ENCODE measurements around the gene RCC2. TPM values are rescaled to one million over a fixed set of nuclear protein-coding genes. Genes with fewer than 3 reads are reported as not detected.

The RCC2 gene
- total RNA-seq, 1 donor from 2014 or later = 65.8 TPM

DNA sequence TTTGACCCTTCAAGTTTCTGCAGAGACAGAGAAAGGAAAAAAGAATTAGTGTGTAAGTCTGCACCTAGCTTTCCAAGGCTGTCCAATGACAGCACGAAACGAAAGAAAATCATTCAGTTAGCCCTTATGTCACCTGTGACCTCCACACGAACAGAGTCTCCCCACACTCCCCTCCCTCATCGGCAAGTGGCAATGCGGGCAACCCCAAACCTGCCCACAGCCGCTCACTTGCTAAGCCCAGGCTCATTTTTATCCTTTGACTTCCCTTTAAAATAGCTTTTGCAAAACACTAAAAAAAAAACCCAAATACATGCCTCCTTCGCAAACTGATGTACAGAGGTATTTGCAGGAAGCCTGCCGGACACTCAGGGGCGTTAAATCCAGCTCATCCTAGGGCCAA is 10.3 kb downstream of the RCC2 start:
- H3K27me3 ChIP-seq (ENCODE audit: low read depth) = no peaks in the 10 kb centered on the region
- H3K36me3 ChIP-seq = peaks cover 65% of the 10 kb centered on the region
- DNase-seq (no peak), ATAC-seq (no peak)
- H3K4me3 ChIP-seq = no peak overlapping the region
- no peaks in the 10 kb centered on the region for H3K9me3 ChIP-seq
- no peak for TF ChIP-seq CTCF (IDR thresholded peaks at IDR 0.05)
- H3K4me1 ChIP-seq = peaks cover 13% of the 10 kb centered on the region
- no peak overlapping the region for H3K27ac ChIP-seq
- intact Hi-C loops (cut with DNase I) = no loop called here

- intact Hi-C loops (cut with DNase I) = no loop called here
- TF ChIP-seq CTCF (IDR thresholded peaks at IDR 0.05) = no peak
- peaks cover 13% of the 10 kb centered on the region for H3K4me1 ChIP-seq
- H3K4me3 ChIP-seq = no peak overlapping the region
- ATAC-seq (no peak), DNase-seq (no peak)
- H3K36me3 ChIP-seq = peaks cover 69% of the 10 kb centered on the region
- no peaks in the 10 kb centered on the region for H3K9me3 ChIP-seq
- H3K27me3 ChIP-seq (ENCODE audit: low read depth) = no peaks in the 10 kb centered on the region
- H3K27ac ChIP-seq = no peak overlapping the region
Measured at GRCh38 chr1:17427696-17428660, 11.5 kb downstream of the RCC2 start.

- H3K9me3 ChIP-seq = no peaks in the 10 kb centered on the region
- intact Hi-C loops (cut with DNase I) = no loop called here
- peaks cover 88% of the 10 kb centered on the region for H3K36me3 ChIP-seq
- no peak for TF ChIP-seq CTCF (IDR thresholded peaks at IDR 0.05)
- peaks cover 13% of the 10 kb centered on the region for H3K4me1 ChIP-seq
- DNase-seq (no peak), ATAC-seq (no peak)
- no peaks in the 10 kb centered on the region for H3K27me3 ChIP-seq (ENCODE audit: low read depth)
- no peak overlapping the region for H3K27ac ChIP-seq
- H3K4me3 ChIP-seq = no peak overlapping the region
Measured at GRCh38 chr1:17425806-17426600, 13.5 kb downstream of the RCC2 start.

DNA sequence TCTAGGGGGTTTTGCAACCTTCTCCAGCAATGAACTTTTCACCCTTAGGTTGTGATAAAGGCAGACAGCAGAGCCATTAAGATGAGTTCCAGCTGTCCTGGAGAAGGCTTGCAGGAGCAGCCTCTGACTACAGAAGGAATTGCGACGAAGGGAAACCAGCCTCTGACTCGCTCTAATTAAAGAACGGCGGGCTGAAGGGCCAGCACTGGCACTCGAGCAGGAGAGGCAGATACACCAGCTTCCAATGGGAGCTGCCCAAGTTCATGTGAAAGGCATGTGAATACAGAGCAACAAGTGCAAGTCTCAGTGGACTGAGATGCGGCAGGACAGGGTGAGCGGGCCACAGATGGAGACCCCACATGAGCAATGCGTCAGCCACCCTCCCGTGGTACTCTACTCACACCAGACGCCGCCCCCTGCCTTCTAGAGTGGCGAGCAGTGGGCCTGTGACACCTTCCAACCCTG is 15.7 kb downstream of the RCC2 start:
- DNase-seq = no peak
- intact Hi-C loops (cut with DNase I) = no loop called here
- Histone ChIP-seq H3K4me3 (no peak overlapping the region), H3K4me1 (peaks cover 9% of the 10 kb centered on the region), H3K36me3 (peaks cover 100% of the 10 kb centered on the region), H3K27me3 (ENCODE audit: low read depth) (no peaks in the 10 kb centered on the region), H3K9me3 (no peaks in the 10 kb centered on the region), H3K27ac (no peak overlapping the region)
- ATAC-seq = no peak
- no peak for TF ChIP-seq CTCF (IDR thresholded peaks at IDR 0.05)

- Histone ChIP-seq H3K27ac (no peak overlapping the region), H3K9me3 (no peaks in the 10 kb centered on the region), H3K27me3 (ENCODE audit: low read depth) (no peaks in the 10 kb centered on the region), H3K4me3 (no peak overlapping the region), H3K36me3 (peaks cover 100% of the 10 kb centered on the region), H3K4me1 (peaks cover 5% of the 10 kb centered on the region)
- DNase-seq = no peak
- intact Hi-C loops (cut with DNase I) = no loop called here
- ATAC-seq = no peak
- TF ChIP-seq CTCF (IDR thresholded peaks at IDR 0.05) = no peak
Measured at GRCh38 chr1:17422461-17422860, 17.0 kb downstream of the RCC2 start.

Data from lower lobe of right lung (tissue), 2 donors.